Adrenal gland (tissue), 12 donors: ENCODE measurements around the gene PPP2R3B. TPM values are rescaled to one million over a fixed set of nuclear protein-coding genes. Genes with fewer than 3 reads are reported as not detected.
"Not testable (repeated sequence)": the region's sequence is repeated elsewhere in the genome, so short reads cannot be mapped to it uniquely, and the experiment has no call there.

Experiments used
- DNase-seq, 7 donors: peaks; one replicate each; pipeline ENCODE4 v3.0.0-alpha.2; 2019 to 2020
- H3K27ac ChIP-seq, 5 donors: fragments of 200-600 bp; sonication (generic) in 4 of 5; 1 replicate in 3 of 5; 2 replicates in 2 of 5; pipeline versions ENCODE4 v1.5.1 to v1.8.0; 2016 to 2020; ENCODE audit warnings: mild to moderate bottlenecking in 1 of 5
- H3K27me3 ChIP-seq: fragments of 200-600 bp; 2 replicates; pipeline ENCODE4 v1.8.0; 2021
- H3K36me3 ChIP-seq, 2 donors: fragments of 200-600 bp; replicated peaks in 1 of 2; 1 replicate in 1 of 2; 2 replicates in 1 of 2; pipeline versions ENCODE4 v1.5.1 to v1.8.0; 2018 to 2022
- H3K4me1 ChIP-seq, 2 donors: fragments of 200-600 bp; replicated peaks in 1 of 2; 1 replicate in 1 of 2; 2 replicates in 1 of 2; pipeline versions ENCODE4 v1.5.1 to v1.8.0; 2018 to 2021
- H3K4me3 ChIP-seq, 4 donors: fragments of 200-600 bp; sonication (generic) in 3 of 4; one replicate each; pipeline ENCODE4 v1.5.1; 2016 to 2018
- H3K9me3 ChIP-seq, 3 donors: fragments of 200-600 bp; sonication (generic) in 1 of 3; replicated peaks in 1 of 3; 1 replicate in 2 of 3; 2 replicates in 1 of 3; pipeline versions ENCODE4 v1.5.1 to v1.8.0; 2016 to 2021
- CTCF ChIP-seq, 6 experiments: fragments of 450-650 bp in 4 of 6; fragments of 200-600 bp in 2 of 6; sonication (generic) in 1 of 6; IDR thresholded peaks; 1 replicate in 5 of 6; 2 replicates in 1 of 6; pipeline versions ENCODE4 v1.5.1 to v1.8.0; 2016 to 2021; ENCODE audit warnings: antibody characterized with exemption in 6 of 6, mild to moderate bottlenecking in 2 of 6, moderate library complexity in 1 of 6
- POLR2A ChIP-seq, 2 donors: fragments of 450-650 bp; IDR thresholded peaks; one replicate each; pipeline ENCODE4 v1.6.1; 2017; ENCODE audit warnings: antibody characterized with exemption in 2 of 2, mild to moderate bottlenecking in 2 of 2, moderate library complexity in 1 of 2
- WGBS, 4 donors: extraction: QIAGEN DNeasy Blood & Tissue Kit in 2 of 4; methylation state at CpG; one replicate each; pipeline versions ENCODE4 v1.1.5 to v1.1.7; 2013 to 2017; 5-methylcytosine and 5-hydroxymethylcytosine counted together
- intact Hi-C, 2 donors: fragments of 100-400 bp; cut with DNase I; formaldehyde crosslinking; loops; one replicate each; pipeline versions ENCODE4 v1.14.1 to v1.15.0; 2022 to 2023
- polyA plus RNA-seq, 3 donors: library from polyadenylated mRNA; stranded (reverse); fragments of 200-250 nt in 2 of 3; fragments of 350-450 nt in 1 of 3; fragmentation: Illumina TruSeq in 1 of 3; extraction: RNeasy Lipid Tissue Mini Kit (QIAGEN cat#74804) in 1 of 3; gene quantifications; one replicate each; pipeline ENCODE4 v1.2.3, GENCODE V29; 2013 to 2014
- total RNA-seq, 9 donors: library from RNA; depleted of rRNA in 4 of 9; stranded (reverse); fragments of >200 nt in 4 of 9; fragments of 120-200 nt in 1 of 9; fragmentation: NEBNext Ultra II Directional in 1 of 9; extraction: Animal tissue kit (Norgen Biotek cat#: 25700) in 1 of 9; gene quantifications; one replicate each; pipeline versions ENCODE4 v1.1.0 to v1.2.4, GENCODE V29; 2013 to 2023
- donor health status: healthy with polysubstance abuse.
- donor health status: Bipolar disorder and iron deficiency.
- donor health status: DM: yes; HTN: yes; CAD: no.
- donor health status: DM: no; HTN: no; CAD: no.
- donor health status: DM: no; HTN: no; CAD: no.
- donor health status: DM: yes; HTN: yes; CAD: no.

The PPP2R3B gene
- total and polyA plus RNA-seq, 12 donors, result 2.1 to 112 (median 14.2) TPM

- Histone ChIP-seq H3K27me3 (no peaks in the 10 kb centered on the region), H3K4me1 (no peaks in the 10 kb centered on the region), H3K9me3 (no peaks in the 10 kb centered on the region), H3K36me3 (peaks cover 0 to 53% of the 10 kb centered on the region in 2 donors), H3K4me3 (no peak overlapping the region), H3K27ac (no peak overlapping the region)
- no peak for TF ChIP-seq CTCF (IDR thresholded peaks at IDR 0.05)
- TF ChIP-seq POLR2A (IDR thresholded peaks at IDR 0.05), result no peak
- intact Hi-C loops, result no loop called here
- 94 to 96% (median 95%) methylated on average over 30 of the region's 30 CpGs for WGBS, 4 donors
- DNase-seq, result peak in 1 of 7 donors; percentile 13
Observed at GRCh38 chrX:308821-309520, 77.7 kb downstream of the PPP2R3B start.

- Histone ChIP-seq H3K9me3 (no peaks in the 10 kb centered on the region), H3K27me3 (no peaks in the 10 kb centered on the region), H3K27ac (no peak overlapping the region), H3K4me3 (no peak overlapping the region), H3K36me3 (peaks cover 0 to 41% of the 10 kb centered on the region in 2 donors), H3K4me1 (no peaks in the 10 kb centered on the region)
- TF ChIP-seq POLR2A (IDR thresholded peaks at IDR 0.05) (no peak), CTCF (IDR thresholded peaks at IDR 0.05) (no peak)
- peak in 1 of 7 donors; percentile 10 for DNase-seq
- 96 to 99% (median 97%) methylated on average over 14 to 58 of the region's 58 CpGs for WGBS, 4 donors
- intact Hi-C loops, result no loop called here
Observed at GRCh38 chrX:307261-308111, 79.2 kb downstream of the PPP2R3B start.

- peaks cover 0 to 35% of the 10 kb centered on the region in 2 donors for H3K36me3 ChIP-seq
- H3K9me3 ChIP-seq, H3K4me1 ChIP-seq, H3K27ac ChIP-seq, DNase-seq, intact Hi-C loops, H3K27me3 ChIP-seq, H3K4me3 ChIP-seq: not testable (repeated sequence)
- WGBS, 4 donors, result 86 to 100% (median 94%) methylated on average over 2 to 3 of the region's 3 CpGs
Observed at GRCh38 chrX:306614-307251, 80.0 kb downstream of the PPP2R3B start.

- peak in 1 of 7 donors; percentile 10 for DNase-seq
- H3K4me1 ChIP-seq, intact Hi-C loops, H3K4me3 ChIP-seq, H3K27ac ChIP-seq, H3K9me3 ChIP-seq, H3K27me3 ChIP-seq: not testable (repeated sequence)
- peaks cover 0 to 29% of the 10 kb centered on the region in 2 donors for H3K36me3 ChIP-seq
- WGBS, 4 donors, result 94 to 98% (median 97%) methylated on average over 8 to 12 of the region's 12 CpGs
Observed at GRCh38 chrX:305781-306613, 80.7 kb downstream of the PPP2R3B start.
